ENCODE results near the gene GLS.
"Not testable (repeated sequence)": the region's sequence is repeated elsewhere in the genome, so short reads cannot be mapped to it uniquely, and the experiment has no call there.

Gene GLS

DNA sequence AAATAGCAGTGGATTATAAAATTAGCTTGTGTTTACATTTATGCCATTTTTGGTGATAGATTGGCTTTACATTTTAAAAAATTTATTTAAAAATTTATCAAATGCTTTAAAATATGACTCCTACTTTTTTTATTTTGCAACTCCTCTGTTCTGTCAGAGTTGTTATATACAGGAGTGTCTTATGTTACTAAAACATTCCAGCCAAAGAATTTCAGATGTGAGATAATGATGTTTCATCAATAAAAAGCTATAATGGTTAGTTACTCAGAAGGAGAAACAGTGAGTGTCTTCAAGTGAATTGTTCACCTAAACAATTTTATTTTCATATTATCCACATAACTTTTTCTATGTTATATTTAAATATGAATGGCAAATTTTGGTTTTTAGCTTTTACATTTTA, 52.7 kb downstream of the GLS start:
- no peak for DNase-seq (ENCODE audit: low spot score)

DNA sequence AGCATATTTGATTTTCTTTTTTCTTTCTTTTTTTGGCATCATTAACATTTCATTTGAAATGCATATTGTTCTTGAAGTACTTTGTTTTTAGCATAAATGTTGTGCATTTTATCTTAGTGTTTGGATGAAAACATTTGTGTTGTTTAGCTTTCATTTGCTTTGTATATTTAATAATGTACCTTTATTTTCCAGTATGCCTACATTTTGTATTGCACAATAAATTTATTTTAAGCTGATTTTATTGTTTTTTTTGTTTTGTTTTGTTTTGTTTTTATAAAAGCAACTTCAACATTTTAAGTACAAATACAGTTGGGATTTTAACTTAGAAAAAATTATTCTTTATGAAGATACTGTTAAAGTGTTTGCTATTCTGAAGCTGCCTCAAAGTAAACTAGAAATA, 54.4 kb downstream of the GLS start:
- DNase-seq (ENCODE audit: low spot score): no peak

DNA sequence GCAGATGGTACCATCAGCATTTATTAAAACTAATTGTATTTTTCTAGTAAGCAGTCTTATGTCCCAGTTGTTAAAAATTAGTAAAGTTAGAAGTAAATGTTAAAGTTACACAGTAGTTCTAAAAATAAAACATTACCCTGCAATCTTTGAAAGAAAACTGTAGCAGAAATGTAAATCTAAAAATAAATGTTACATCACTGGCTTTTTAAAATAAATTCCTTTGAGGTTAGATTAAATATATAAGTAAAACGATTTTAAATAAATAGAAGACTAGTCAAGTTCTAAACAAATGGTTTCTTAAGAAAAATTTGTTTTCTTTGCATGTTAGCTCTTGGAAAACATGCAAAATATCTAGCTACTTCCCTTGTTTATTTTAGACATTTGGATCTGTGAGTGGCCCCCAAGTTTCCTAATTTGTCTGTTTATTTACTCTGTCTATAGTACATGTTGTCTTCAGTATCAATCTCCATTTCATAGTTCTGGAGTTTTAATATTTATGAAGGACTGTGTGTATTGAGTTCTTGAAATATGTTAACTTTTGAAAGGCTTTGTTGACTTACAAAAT, 58.2 kb downstream of the GLS start:
- DNase-seq (ENCODE audit: low spot score): no peak

DNA sequence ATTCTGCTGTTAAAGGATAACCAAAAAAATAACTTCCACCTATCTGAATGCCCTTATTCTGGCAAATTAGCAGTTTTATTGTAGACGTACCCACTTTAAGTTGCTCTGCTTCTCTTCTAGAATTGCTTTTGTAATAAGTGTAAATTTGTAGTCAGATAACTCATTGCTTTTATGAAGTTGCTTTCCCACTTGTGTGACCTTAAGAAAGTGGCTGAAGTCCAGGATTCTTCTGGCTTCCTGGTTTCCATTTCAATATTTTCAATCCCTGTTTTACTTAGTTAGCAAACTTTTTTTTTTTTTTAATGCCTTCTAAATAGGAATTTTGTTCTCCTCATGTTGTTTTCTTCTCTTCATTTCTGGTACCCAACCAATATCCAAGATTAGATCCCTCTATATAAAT, 59.8 kb downstream of the GLS start:
- DNase-seq (ENCODE audit: low spot score): no peak

DNA sequence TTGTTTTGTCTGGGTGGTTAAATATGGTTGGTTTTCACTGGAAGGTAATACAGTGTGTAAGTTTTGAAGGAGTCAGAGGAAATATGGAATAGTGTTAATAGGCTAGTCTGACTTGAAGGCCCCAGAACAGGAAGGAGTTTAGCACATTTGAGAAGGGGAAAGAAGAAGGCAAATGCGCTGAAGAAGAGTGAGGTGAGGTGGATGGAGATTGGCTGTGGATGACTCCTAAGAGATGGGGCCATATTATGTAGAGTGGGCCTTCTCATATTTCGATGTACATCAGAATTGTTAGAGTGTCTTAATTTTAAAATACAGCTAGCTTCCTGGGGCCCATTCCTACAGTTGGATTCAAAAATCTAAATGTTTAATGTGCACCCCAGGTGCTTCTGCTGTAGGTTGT, 61.0 kb downstream of the GLS start:
- DNase-seq (ENCODE audit: low spot score): no peak

DNA sequence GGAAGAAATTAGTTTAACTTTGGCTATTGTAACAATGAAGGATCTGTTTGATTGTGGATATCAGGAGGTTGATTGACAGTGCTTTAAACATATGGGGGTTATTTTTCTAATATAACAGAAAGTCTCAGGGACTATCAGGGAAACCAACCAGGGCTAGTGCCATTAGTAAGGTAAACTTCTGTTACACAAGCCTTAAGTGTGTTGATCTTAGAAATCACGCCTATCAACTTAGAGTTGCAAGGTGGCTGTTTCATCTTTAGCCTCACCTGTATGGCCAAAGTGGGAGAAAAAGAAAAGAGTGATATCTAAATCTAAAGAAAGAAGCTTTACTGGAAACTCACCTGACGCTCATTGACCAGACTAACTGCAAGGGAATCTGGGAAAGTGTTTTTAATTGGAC, 62.1 kb downstream of the GLS start:
- DNase-seq (ENCODE audit: low spot score): no peak

DNA sequence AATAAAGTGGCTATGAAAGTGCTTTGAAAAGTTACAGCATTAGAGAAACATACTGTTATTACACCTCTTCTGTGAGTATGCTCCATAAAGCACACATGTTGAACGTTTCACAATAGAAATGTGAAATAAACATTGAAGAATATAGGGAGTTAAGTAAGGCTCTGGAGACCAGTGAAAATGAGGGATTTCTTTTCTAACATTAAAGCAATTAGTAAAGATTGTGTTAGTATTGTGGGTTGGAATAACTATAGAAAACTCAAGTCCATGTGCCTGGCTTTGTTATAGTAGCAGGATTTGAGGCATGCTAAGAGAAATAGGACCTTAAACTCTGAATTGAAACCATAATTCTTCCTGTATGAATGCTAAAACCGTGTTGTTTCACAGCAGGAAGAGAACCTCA, 63.1 kb downstream of the GLS start:
- no peak for DNase-seq (ENCODE audit: low spot score)

DNA sequence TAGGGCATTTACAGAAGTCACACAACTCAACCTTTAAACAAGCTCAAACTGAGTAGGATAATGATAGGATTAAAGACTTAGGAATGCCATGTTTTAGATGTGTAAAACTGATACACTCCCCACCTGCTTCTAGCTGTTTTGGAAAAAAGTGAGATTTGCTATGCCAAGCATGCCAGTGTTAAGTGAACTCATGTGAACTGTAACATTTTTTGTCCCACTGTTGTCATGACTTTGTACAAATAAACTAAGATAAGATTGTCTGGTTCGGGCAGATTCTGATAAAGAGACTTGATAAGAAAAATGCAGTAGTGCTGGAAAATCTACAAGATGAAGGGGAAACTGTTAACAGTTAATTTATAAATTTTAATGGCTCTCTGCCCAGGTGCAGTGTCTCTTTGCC, 66.5 kb downstream of the GLS start:
- no peak for DNase-seq (ENCODE audit: low spot score)

DNA sequence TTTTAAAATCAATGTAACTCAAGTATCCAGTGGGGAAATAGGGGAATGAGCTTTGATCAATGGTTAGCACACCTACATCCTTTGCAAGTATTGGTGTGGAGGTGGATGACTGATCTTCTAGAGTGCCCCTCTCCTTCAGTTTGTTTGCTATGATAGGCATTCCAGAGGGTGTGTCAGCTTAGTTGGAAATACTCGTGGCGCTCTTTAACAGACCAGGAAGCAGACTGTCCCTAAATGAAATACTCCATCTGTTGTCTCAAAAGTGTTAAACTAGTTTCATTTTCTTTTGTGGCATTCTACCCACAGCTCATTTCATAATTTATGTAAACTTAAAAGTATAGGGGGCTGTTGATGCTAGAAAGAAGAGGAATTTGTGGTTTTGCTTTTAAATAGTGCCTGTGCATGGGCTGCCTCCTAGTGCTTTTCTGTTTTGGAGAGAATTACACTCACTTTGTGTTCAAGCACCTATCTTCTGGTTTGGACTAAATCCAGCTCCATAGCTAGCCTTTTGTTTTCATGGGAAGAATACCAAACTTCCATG, 67.2 kb downstream of the GLS start:
- DNase-seq (ENCODE audit: low spot score): no peak

DNA sequence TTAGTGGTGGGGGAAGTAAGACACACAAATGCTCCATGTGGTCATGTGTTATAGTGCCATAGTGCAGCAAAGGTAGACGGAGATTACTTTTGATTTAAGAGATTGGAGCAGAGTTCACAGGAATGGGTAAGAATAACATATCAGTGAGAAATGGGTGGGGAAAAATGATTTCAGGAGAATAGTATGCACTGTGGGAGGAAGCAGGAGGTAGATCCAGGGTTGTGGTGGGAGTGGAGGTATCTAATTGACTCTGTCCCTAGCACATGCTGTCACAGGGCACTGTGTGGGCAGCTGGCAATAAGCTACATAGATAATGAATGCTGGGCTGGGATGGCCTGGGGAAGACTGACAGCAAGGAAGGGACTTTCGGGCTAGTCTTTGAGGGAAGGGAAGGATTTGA, 68.0 kb downstream of the GLS start:
- DNase-seq (ENCODE audit: low spot score): no peak

DNA sequence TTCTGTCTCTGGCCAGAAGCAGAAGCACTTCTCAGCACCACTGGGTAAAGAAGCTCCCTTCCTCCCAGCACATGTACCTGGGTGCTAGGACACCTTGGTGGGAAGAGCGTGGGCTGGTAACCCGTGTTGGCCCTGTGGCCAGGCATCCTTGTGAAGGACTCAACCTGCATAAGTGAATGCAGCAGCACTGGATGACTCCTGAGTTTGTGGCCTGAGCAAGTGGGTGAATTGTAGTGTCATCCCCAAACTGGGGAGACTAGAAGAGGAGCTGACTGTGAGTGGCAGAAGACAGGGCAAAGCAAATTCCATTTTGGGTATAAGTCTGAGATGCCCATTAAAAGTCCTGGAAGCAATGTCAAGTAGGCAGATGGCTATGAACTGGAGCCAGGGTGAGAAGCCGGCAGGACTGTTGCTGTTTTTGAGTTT, 70.0 kb downstream of the GLS start:
- DNase-seq (ENCODE audit: low spot score): no peak

DNA sequence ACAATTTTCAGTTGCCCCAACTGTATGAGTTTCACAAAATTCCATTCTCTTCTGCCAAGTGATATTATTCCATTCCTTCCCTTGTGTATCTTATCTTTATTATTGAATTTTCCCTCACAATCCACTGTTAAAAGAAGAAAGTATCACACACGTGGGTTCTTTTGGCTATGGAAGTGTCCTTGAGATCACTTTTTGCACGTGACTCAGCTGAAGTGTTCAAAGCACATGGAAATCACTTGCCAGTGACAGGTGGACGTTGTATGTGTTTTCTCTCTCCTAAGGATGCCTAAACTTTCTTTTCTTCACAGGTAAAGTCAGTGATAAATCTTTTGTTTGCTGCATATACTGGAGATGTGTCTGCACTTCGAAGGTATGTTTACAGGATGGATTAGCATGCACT, 72.6 kb downstream of the GLS start:
- DNase-seq (ENCODE audit: low spot score): no peak

DNA sequence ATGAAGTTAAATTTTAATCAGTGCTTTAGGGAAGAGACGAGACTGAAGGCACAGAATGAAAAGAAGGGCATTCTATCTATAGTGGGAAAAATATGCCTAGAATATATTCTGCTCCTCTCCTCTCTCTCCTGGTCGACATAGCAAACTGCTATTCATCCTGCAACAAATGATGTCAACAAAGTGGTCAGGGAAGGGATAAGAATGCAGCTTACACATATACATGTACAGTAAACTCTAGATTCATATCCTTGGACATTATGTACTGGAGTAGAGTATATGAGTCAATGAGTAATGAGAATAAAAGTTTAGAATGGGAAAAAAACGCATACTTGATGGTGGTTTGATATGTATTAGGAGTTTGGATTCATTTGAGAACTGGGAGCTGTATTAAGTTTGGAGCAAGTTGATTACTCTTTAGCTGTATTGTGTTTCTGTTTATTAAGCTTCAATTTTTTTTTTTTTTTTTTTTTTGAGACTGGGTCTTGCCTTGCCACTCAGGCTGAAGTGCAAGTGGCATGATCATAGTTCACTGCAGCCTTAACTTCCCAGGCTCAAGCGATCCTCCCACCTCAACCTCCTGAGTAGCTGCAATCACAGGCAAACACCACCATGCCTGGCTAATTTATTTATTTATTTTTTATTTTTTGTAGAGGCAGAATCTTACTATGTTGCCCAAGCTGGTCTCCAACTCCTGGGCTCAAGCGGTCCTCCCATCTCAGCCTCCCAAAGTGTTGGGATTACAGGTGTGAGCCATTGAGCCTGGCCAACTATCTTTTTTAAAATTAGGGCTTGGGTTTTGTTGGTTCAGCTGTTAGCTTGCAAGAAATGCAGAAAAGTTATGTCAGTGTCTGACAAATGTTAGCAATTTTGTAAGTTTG, 79.5 kb downstream of the GLS start:
- no peak for DNase-seq (ENCODE audit: low spot score)

DNA sequence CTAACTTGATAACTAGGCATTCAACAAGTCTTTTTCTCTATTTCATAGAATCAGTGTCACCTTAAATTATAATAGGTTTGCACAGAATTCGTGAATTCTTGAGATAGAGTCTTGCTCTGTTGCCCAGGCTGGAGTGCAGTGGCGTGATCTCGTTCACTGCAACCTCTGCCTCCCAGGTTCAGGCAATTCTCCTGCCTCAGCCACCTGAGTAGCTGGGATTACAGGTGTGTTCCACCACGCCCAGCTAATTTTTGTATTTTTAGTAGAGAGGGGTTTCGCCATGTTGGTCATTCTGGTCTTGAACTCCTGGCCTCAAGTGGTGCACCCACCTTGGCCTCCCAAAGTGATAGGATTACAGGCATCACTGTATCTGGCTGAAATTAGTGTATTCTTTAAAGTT, 80.5 kb downstream of the GLS start:
- DNase-seq (ENCODE audit: low spot score): not testable (repeated sequence)

DNA sequence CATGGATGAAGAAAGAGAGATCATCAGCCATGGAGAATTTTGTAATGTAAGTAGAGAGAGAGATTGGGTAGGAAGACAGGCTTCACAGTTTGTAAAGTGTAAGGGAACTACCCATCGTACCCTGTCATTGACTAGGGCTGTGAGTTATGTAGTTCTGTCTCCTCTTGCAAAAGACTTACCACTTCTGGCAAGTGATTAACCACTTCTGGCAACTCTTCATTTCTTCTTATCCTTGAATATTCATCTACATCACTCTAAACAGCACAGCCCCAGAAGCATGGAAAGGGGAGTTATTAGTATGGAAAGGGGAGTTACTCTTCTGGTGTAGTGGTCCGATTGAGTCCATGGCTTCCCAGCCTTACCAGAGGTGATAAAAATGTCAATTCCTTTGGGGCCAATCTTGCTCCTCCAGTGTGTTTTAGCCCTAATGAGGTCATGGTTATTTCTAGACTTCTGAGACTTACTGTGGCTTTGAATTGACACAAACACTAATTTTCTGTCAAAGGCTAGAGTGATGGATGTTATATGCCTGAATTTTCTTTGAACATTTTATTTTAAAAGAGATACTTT, 81.4 kb downstream of the GLS start:
- DNase-seq (ENCODE audit: low spot score): no peak

DNA sequence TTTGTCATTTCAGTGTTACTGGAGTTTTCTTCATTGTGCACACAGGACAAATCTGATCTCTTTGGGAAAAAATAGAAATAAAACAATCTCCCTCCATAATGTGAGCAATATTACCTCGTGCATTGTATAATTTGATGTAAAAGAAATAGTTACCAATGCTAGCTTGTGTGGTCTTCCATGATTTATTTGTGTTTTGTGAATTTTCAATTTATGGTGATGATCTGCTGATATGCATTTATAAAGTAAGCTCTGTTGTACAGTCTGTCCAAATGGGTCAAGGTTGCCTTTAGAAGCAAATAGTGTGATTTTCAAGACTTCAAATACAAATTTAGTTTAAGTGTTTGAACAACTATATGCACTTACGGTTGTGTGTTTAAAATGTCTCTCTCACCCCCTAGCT, 82.5 kb downstream of the GLS start:
- no peak for DNase-seq (ENCODE audit: low spot score)

DNA sequence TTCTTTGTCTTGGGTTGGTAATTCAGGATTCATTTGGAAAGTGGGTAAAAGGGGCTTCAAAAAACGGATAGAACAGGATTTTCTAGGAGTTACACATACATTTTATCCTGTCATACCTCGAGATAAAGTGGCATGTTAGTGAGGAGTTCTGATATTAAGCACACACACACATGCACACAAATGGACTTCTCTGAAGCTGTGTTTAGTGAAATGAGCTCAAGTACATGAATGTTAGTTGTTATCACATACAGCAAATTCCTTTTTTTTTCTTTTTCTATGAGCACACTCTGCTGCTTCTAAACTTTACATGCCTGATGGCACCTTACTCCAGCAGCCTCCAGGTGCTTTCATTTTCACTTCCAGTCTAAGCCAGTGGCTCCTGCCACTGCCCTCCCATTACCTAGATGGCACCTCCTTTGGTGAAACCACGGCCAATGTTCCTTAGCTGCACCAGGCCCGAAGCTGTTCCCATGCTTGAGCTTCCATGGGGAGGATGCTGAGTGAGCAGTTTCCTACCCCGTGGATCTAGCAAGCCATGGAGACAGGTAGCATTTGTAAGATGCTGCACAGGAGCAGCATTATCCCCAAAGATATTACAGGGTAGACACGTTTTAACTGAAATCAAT, 83.7 kb downstream of the GLS start:
- no peak for DNase-seq (ENCODE audit: low spot score)

DNA sequence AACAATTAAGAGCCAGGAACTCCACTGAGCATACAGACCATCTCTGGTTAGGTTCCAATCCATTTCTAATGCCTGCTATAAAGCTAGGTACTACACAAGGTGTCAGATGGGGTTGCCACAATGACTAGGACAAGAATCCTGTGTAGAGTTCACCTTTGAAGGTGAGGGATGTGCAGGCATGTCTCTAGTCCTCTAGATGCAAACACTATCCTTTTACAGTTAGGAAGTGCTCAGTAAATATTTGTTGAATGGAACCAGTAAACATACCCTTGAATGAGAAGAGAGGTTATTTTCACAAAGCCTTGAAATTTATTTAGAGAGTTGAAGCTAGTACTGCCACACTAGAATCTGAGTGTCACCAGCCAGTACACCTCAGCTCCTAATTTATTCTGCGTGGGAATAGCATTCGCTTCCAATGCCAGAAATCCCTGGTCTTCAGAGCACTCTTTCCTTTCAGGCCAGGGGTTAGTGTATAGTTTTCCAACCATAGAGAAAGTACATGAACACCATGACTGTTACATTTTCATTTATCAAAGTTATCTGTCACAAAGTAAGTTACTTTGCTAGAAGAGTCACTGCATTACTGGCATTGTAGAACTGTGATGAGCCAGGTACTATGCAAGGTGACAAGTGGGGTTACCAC, 85.1 kb downstream of the GLS start:
- no peak for DNase-seq (ENCODE audit: low spot score)

DNA sequence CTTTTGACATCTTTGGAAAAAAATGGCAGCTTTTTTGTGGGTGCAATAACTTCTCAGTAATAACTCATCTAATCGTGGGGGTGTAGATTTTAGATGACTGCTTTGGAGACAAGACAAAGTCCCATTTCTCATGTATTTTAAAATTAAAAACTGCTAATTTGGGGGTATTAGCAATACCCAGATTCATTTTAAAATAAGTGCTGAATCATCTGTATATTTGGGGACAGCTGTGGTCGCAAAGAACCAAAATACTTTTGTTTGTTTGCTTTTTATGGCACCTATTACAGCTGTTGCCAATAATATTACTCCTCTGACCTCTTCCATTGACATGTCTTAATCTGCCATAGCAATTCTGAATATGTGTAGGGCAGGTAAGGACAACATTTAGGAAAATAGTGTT, 87.9 kb downstream of the GLS start:
- no peak for DNase-seq (ENCODE audit: low spot score)

DNA sequence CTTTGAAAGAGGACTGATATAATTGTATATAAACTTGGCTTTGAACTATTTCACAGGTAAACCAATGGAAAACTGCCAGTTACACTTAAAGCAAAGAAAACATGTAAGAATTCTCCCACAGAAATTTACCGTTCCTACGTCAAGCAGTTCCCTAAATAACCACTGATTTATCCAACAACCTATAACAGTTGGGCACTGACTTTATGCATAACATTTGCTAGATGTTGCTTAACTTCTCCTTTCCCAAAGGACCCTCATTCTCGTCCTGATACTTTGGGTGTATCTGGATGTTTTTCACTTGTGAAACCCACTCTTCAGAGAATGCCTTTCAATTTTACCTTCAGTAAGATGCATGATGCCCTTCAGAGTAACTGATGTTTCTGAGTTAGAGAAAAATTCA, 89.5 kb downstream of the GLS start:
- no peak for DNase-seq (ENCODE audit: low spot score)

DNA sequence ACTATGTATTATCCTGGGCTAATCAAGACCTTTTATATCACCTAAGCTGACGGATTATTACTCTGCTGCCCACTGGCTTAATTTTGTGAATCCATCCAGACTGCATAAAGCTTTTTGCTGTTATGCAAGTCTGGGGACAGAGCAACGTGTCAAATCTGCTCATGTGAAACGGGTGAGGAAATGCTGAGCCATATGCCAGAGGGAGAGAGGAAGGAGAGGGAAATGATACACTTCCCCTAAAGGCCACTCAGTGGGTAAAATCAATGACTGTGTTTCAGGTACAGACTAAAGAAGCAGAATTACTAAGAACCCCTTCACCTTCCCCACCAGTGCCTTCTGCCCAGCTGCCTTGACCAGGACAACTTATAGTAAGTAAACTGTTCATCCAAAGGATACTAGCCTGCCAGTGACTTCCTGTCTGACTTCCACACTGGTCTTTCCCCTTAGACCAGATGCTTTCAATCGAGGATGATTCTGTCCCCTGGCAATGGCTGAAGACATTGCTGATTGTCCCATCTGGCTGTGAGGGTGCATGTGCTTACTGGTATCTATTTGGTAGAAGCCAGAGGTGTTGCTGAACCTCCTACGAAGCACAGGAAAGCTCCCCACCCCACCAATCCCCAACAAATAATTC, 90.4 kb downstream of the GLS start:
- DNase-seq (ENCODE audit: low spot score): no peak

DNA sequence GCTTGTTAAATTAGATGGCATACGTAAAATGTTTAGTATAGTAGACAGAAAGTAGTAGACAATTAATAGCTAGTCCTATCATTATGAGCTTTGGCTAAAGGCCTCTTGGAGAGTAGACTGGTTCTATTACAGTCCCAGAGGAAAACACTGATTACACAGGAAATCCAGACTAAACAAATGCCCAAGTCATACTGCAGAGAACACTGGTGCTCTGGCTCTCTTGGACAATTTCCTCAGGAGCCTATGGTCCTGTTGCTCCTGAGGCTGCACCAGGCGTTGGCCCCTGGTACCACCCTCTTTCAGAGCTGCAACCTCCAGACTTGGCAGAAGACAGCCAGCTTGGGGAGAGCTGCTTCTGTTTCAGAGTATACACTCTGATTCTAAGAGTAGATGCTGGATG, 91.6 kb downstream of the GLS start:
- no peak for DNase-seq (ENCODE audit: low spot score)
